Stimulated activated CD8-positive, alpha-beta memory T cell treated with anti-CD3 and anti-CD28 coated beads, Interleukin-4, amount 100 ng/mL, for 24 hours (primary cell): ENCODE measurements around the gene ARHGAP25.

Experiments used
- DNase-seq: peaks from one replicate; pipeline ENCODE4 v3.0.0-alpha.2; 2020; ENCODE audit warnings: low read depth

The ARHGAP25 gene

DNA sequence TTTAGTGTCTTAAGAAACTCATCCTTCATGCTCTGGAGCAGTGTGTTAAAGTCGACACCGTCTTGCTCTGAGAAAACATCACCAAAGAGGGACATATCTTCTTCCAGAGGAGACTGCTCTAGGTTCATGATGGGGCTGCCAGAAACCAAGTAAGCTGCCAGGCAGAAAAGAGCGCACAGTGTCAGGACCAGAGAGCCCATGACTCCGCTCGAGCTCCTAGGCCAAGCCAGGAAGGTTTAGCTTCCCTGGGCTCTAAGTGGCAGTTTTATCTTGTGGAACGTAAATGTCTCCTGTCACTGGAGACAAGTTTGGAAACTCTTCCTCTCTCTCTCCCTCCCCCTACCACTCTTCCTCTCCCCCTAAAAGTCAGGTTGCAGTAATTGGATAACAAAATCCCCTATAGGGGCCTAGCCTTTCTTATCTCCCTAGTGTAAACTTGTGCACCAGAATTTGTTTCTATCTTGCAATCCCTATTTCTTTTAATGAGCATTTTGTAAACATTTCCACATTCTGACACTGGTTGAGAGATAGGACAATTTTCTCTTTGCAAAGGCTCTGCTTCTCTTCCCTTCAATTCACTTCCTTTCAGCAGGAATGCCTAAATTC, 136.7 kb downstream of the ARHGAP25 start, which contains the start of gene BMP10:
Gene BMP10 (minus strand): TSS at position 239 of the 606 bp plus-strand sequence. CDS start 39 bp downstream, at position 200.
- no peak for DNase-seq
